ENCODE results near the gene CYP2C18. TPM values are rescaled to one million over a fixed set of nuclear protein-coding genes. Genes with fewer than 3 reads are reported as not detected.

The CYP2C18 gene
- total RNA-seq, 2 donors from 2014 or later = not detected

GRCh38 chr10:94777886-94778458 is 94.4 kb downstream of the CYP2C18 start:
- TF ChIP-seq, protein P1, sequence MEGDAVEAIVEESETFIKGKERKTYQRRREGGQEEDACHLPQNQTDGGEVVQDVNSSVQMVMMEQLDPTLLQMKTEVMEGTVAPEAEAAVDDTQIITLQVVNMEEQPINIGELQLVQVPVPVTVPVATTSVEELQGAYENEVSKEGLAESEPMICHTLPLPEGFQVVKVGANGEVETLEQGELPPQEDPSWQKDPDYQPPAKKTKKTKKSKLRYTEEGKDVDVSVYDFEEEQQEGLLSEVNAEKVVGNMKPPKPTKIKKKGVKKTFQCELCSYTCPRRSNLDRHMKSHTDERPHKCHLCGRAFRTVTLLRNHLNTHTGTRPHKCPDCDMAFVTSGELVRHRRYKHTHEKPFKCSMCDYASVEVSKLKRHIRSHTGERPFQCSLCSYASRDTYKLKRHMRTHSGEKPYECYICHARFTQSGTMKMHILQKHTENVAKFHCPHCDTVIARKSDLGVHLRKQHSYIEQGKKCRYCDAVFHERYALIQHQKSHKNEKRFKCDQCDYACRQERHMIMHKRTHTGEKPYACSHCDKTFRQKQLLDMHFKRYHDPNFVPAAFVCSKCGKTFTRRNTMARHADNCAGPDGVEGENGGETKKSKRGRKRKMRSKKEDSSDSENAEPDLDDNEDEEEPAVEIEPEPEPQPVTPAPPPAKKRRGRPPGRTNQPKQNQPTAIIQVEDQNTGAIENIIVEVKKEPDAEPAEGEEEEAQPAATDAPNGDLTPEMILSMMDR (IDR thresholded peaks at IDR 0.05) = no peak

DNA sequence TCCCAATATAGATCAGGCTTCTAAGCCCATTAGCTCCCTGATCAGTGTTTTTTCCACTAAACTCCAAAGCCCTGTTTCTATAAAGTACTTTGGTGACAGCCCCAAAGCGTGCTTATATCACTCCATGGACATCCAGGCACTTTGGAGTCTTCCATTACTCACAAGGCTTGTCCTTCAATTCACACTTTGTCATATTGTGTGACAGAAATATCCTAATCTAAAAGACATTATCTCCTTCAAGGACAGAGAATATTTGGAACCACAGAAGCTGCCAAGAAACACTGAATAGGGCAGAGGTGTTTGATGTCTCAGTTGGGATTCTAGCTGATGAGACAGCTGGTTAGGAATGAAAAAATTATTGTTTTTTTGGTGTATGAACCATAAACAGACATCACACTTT is 97.3 kb downstream of the CYP2C18 start:
- Histone ChIP-seq H3K36me3 (no peaks in the 10 kb centered on the region), H3K9me3 (no peaks in the 10 kb centered on the region), H3K4me1 (ENCODE audit: control insufficient read depth in 1 of 2, low read depth in 2 of 2) (no peaks in the 10 kb centered on the region), H3K4me3 (no peak overlapping the region), H3K27ac (no peak overlapping the region), H3K27me3 (replicated peaks; ENCODE audit: insufficient read depth) (no peaks in the 10 kb centered on the region)
- DNase-seq (ENCODE audit: low spot score) = no peak
- ATAC-seq (ENCODE audit: insufficient number of reproducible peaks, low FRiP score, low read depth) = no peak
- TF ChIP-seq, protein P1 (IDR thresholded peaks at IDR 0.05) = no peak

More at GRCh38 chr10:94777886-94778458, 94.4 kb downstream of the CYP2C18 start:
- no peaks in the 10 kb centered on the region for H3K4me1 ChIP-seq (ENCODE audit: control insufficient read depth in 1 of 2, low read depth in 2 of 2)
- H3K27me3 ChIP-seq (replicated peaks; ENCODE audit: insufficient read depth) = no peaks in the 10 kb centered on the region
- H3K4me3 ChIP-seq = no peak overlapping the region
- DNase-seq (ENCODE audit: low spot score) (no peak), ATAC-seq (ENCODE audit: insufficient number of reproducible peaks, low FRiP score, low read depth) (no peak)
- no peaks in the 10 kb centered on the region for H3K36me3 ChIP-seq
- no peak overlapping the region for H3K27ac ChIP-seq
- H3K9me3 ChIP-seq = no peaks in the 10 kb centered on the region

DNA sequence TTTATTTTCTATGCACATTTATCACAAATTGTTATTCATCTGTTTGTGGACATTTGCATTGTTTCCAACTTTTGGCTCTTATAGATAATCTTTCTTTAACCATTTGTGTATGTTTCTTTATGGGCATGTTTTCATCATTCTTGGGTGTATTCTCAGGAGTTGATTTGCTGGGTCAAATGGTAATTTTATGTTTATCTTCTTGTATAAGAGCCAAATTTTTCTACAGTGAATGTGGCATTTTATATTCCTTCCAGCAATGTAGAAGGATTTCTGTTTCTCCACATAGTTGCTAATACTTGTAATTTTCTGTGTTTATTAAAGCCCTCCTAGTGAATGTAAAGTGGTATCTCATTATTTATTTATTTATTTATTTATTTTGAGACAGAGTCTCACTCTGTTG is 100.7 kb downstream of the CYP2C18 start:
- TF ChIP-seq, protein P1 (IDR thresholded peaks at IDR 0.05) = no peak
- Histone ChIP-seq H3K27me3 (replicated peaks; ENCODE audit: insufficient read depth) (no peaks in the 10 kb centered on the region), H3K27ac (no peak overlapping the region), H3K4me1 (ENCODE audit: control insufficient read depth in 1 of 2, low read depth in 2 of 2) (no peaks in the 10 kb centered on the region), H3K4me3 (no peak overlapping the region), H3K36me3 (no peaks in the 10 kb centered on the region), H3K9me3 (no peaks in the 10 kb centered on the region)
- DNase-seq (ENCODE audit: low spot score) (no peak), ATAC-seq (ENCODE audit: insufficient number of reproducible peaks, low FRiP score, low read depth) (no peak)

DNA sequence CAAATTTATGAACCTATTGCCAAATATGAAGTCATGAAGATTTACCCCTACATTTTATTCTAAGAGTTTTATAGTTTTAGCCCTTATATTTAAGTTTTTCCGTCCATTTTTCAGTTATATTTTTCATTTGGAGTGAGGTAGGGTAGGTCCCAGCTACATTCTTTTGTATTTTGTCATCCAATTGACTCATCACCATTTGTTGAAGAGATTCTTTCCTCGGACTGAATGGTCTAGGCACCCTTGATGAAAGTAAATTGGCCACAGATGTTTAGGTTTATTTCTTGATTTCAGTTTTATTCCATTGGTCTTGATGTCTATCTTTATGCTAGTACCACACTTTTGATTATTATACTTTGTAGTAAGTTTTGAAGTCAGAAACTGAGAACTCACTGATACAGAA is 101.7 kb downstream of the CYP2C18 start:
- TF ChIP-seq, protein P1 (IDR thresholded peaks at IDR 0.05) = no peak
- ATAC-seq (ENCODE audit: insufficient number of reproducible peaks, low FRiP score, low read depth) = no peak

More for the DNA sequence above, 101.7 kb downstream of the CYP2C18 start:
- Histone ChIP-seq H3K9me3 (no peaks in the 10 kb centered on the region), H3K4me1 (ENCODE audit: control insufficient read depth in 1 of 2, low read depth in 2 of 2) (no peaks in the 10 kb centered on the region), H3K36me3 (no peaks in the 10 kb centered on the region), H3K27ac (no peak overlapping the region), H3K4me3 (no peak overlapping the region), H3K27me3 (replicated peaks; ENCODE audit: insufficient read depth) (no peaks in the 10 kb centered on the region)
- DNase-seq (ENCODE audit: low spot score) = no peak

Other genes with a start within 250 kb of the CYP2C18 start
- gene HELLS, start 137.9 kb upstream of the CYP2C18 start, total RNA-seq = 1 to 10 TPM; 3.5 to 4.9 TPM
- gene CYP2C19, start 79.0 kb downstream of the CYP2C18 start, total RNA-seq = not detected

Measured in thoracic aorta (tissue), 2 donors.